Superior temporal gyrus (tissue), 1 donor: ENCODE results near the gene PRSS2.

ENCODE experiments used
- DNase-seq: peaks from one replicate; pipeline ENCODE4 v3.0.0-alpha.2; 2016; ENCODE audit errors: extremely low spot score

The PRSS2 gene

DNA sequence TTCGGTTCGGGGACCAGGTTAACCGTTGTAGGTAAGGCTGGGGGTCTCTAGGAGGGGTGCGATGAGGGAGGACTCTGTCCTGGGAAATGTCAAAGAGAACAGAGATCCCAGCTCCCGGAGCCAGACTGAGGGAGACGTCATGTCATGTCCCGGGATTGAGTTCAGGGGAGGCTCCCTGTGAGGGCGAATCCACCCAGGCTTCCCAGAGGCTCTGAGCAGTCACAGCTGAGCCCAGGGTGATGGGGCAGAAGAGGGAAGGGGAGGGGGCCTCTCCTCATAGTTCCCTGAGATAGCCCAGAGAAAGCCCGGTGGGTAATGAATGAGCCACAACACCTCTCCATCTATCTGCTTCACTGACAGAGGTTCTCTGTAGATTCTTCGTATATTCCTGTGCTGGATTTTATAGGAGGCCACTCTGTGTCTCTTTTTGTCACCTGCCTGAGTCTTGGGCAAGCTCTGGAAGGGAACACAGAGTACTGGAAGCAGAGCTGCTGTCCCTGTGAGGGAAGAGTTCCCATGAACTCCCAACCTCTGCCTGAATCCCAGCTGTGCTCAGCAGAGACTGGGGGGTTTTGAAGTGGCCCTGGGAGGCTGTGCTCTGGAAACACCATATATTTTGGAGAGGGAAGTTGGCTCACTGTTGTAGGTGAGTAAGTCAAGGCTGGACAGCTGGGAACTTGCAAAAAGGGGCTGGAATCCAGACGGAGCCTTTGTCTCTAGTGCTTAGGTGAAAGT lies 16.4 kb downstream of the PRSS2 start:
- no peak for DNase-seq

DNA sequence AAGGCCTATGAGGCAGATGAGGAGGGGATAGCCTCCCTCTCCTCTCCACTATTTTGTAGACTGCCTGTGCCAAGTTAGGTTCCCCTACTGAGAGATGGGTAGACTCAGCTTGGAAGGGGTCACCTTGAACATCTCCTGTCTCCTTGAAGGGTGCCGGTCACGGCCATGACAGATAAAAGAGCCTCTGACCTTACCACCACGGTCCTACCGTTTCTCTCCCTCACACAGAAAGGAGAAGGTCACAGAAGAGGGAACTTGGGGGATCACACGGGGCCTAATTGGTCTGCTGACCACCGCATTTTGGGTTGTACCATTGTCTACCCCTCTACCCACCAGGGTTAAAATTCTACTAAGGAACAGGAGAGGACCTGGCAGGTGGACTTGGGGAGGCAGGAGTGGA lies 17.0 kb downstream of the PRSS2 start:
- DNase-seq: no peak

DNA sequence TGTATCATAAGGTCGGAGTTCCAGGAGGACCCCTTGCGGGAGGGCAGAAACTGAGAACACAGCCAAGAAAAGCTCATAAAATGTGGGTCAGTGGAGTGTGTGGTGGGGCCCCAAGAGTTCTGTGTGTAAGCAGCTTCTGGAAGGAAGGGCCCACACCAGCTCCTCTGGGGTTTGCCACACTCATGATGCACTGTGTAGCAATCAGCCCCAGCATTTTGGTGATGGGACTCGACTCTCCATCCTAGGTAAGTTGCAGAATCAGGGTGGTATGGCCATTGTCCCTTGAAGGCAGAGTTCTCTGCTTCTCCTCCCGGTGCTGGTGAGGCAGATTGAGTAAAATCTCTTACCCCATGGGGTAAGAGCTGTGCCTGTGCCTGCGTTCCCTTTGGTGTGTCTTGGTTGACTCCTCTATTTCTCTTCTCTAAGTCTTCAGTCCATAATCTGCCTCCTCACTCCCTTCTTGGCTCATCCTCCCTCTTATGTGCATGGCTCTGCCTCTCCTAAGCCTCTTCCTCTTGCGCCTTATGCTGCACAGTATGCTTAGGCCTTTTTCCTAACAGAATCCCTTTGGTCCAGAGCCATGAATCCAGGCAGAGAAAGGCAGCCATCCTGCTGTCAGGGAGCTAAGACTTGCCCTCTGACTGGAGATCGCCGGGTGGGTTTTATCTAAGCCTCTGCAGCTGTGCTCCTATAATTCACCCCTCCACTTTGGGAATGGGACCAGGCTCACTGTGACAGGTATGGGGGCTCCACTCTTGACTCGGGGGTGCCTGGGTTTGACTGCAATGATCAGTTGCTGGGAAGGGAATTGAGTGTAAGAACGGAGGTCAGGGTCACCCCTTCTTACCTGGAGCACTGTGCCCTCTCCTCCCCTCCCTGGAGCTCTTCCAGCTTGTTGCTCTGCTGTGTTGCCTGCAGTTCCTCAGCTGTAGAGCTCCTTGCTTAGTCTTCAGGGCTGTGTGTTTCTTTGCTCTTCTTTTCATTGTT lies 17.8 kb downstream of the PRSS2 start:
- no peak for DNase-seq

GRCh38 chr7:142789441-142789840 lies 18.7 kb downstream of the PRSS2 start:
- no peak for DNase-seq

DNA sequence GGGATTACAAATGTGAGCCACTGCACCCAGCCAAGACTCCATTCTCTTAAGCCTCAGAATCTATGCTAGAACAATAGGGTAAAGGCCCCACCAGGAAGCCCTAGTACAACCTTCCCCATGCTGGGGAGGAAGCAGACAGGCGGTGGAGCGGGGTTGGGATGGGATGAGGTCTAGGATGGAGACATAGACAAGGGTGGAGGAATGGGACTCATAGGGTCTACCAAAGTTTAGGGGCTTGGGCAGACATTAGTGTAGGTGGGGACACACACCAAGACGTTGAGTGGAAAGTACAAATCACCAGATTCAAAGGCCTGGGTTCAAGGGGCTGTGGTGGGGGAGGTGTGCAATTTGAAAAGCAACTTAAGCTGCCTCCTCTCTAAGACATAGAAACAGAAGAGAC lies 19.3 kb downstream of the PRSS2 start:
- no peak for DNase-seq

DNA sequence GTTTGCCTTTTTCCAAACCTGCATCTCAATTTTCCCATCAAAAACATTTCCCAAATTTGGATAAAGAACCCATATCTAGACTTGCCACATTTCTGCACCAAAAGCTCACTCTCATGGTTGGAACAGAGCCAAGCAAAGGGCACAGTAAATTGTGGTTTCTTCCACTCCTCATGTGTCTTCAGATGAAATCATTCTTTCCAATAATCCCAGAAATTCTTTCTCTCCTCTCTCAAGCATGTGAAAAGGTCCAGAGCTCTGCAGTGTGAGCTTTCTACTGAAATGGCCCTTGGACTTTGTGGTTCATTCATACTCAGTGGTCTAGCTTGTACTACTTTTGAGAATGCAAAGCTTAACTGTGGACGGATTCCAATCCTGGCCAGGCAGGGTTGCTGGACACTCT lies 19.8 kb downstream of the PRSS2 start:
- no peak for DNase-seq

GRCh38 chr7:142791502-142791901 lies 20.7 kb downstream of the PRSS2 start:
- DNase-seq: no peak

GRCh38 chr7:142792129-142792528 lies 21.4 kb downstream of the PRSS2 start:
- no peak for DNase-seq

DNA sequence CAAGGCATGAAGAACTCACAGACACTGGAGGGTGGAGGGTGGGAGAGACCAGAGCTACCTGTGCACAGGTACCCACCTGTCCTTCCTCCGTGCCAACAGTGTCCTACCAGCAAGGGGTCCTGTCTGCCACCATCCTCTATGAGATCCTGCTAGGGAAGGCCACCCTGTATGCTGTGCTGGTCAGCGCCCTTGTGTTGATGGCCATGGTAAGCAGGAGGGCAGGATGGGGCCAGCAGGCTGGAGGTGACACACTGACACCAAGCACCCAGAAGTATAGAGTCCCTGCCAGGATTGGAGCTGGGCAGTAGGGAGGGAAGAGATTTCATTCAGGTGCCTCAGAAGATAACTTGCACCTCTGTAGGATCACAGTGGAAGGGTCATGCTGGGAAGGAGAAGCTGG lies 21.8 kb downstream of the PRSS2 start:
- DNase-seq: no peak

GRCh38 chr7:142793156-142793555 lies 22.4 kb downstream of the PRSS2 start:
- no peak for DNase-seq

DNA sequence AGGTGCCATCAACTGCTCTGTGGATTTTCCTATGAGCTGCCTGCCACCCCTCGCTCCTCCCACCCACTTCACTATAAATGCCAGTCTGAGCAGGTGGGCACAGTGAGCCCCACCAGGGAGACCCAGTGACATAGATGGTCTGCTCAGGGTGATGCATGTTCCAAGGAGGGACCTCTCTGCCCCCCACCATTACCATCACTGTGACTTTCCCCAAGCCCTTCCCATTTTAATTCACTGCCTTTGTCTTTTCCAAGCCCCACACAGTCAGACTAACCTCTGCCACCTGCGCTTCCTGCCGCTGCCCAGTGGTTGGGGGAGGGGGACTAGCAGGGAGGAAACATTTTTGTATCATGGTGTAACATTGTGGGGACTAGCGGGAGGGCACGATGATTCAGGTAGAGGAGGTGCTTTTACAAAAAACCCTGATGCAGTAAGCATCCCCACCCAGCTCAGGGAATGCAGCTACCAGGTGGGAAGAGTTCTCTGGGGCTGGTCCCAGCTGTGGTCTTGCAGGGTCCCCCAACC lies 24.6 kb downstream of the PRSS2 start:
- no peak for DNase-seq

DNA sequence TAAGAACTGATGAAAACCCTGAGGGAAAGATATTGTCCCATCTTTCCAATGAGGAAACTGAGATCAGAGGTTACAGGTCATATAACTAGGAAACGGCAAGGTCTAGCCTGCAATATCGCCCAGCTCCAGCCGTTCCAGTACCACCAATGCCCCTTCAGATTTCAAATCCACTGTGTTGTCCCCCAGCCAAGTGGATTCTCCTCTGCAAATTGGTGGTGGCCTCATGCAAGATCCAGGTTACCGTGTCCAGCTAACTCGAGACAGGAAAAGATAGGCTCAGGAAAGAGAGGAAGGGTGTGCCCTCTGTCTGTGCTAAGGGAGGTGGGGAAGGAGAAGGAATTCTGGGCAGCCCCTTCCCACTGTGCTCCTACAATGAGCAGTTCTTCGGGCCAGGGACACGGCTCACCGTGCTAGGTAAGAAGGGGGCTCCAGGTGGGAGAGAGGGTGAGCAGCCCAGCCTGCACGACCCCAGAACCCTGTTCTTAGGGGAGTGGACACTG lies 25.3 kb downstream of the PRSS2 start:
- no peak for DNase-seq

GRCh38 chr7:142796501-142797390 lies 26.0 kb downstream of the PRSS2 start:
- no peak for DNase-seq

GRCh38 chr7:142797391-142798377 lies 26.9 kb downstream of the PRSS2 start:
- no peak for DNase-seq

DNA sequence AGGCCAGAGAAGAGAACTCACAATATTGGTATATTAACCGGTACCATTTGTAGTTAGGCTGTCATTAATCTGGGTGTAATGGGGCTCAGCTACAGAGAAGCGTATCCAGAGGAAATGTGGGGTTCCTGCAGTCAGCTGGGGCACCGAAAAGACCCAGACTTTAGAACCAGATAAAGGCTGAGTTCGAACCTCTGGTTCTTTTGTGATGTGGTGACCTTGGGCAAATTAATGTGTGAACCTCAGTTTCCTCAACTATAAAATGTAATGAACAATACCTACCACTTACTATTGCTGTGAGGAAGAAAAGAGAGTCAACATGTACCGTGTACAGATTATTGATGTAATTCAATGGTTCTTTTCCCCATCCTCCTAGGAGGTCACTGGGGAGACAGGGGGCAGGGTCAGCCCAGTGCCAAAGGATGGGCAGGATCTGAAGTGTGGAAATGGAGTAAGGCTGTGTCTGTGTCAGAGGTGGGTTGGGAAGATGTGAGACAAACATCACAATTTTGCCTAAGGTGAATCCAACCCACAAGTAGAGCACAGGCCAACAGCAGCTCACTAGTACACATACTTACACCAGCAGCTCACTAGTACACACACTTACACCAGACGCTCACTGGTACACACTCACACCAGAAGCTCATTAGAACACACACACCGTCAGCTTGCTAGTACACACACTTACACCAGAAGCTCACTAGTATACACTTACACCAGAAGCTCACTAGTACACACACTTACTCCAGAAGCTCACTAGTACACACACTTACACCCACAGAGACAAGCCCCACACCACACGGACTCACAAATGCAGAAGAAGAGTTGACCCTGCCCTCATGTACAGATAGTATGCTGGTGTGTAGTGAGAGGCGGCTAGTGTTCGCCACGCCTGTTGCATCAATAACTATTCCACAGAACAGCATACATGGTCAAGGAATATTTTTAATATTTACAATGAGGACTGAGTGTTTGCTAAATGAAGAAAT lies 28.0 kb downstream of the PRSS2 start:
- DNase-seq: no peak

GRCh38 chr7:142799437-142799835 lies 28.7 kb downstream of the PRSS2 start:
- no peak for DNase-seq

- DNase-seq: no peak
Observed at GRCh38 chr7:142800088-142800487, 29.3 kb downstream of the PRSS2 start.

- DNase-seq: no peak
Observed at GRCh38 chr7:142800699-142801260, 30.0 kb downstream of the PRSS2 start.
